Motor neuron (in vitro differentiated cells): ENCODE data around the gene CYRIA. TPM values are rescaled to one million over a fixed set of nuclear protein-coding genes. Genes with fewer than 3 reads are reported as not detected.

ENCODE experiments used
- ATAC-seq, 8 experiments: fragments of 200-7000 bp; cut with Tn5 transposase; replicated peaks in 6 of 8; 2 replicates each; pipeline ENCODE4 v1.8.0; 2021; ENCODE audit warnings: mild to moderate bottlenecking in 8 of 8, moderate library complexity in 8 of 8
- H3K27ac ChIP-seq, 2 donors: fragments of 250-450 bp; sonication (Bioruptor Pico); 2 replicates each; pipeline ENCODE4 v1.9.0; 2021; ENCODE audit warnings: antibody characterized with exemption in 2 of 2, mild to moderate bottlenecking in 2 of 2, moderate library complexity in 1 of 2
- H3K4me1 ChIP-seq, 2 donors: fragments of 250-450 bp; sonication (Bioruptor Pico); replicated peaks in 1 of 2; 2 replicates each; pipeline ENCODE4 v1.6.1; 2021; ENCODE audit warnings: antibody characterized with exemption in 2 of 2, mild to moderate bottlenecking in 2 of 2, moderate library complexity in 1 of 2
- H3K4me3 ChIP-seq, 5 donors: fragments of 250-450 bp; sonication (Bioruptor Pico); 2 replicates each; pipeline ENCODE4 v1.9.0; 2021; ENCODE audit warnings: antibody characterized with exemption in 5 of 5, mild to moderate bottlenecking in 5 of 5, moderate library complexity in 4 of 5
- WGBS, 10 experiments: fragments of 450-650 bp; shearing (Covaris generic); methylation state at CpG; one replicate each; pipeline ENCODE4 v1.0.0; 2022; 5-methylcytosine and 5-hydroxymethylcytosine counted together
- in situ Hi-C, 9 experiments: fragments of 400-800 bp; cut with MboI; loops; one replicate each; pipeline ENCODE4 v1.15.0; 2021; ENCODE audit warnings: low sequenced_read_pairs in 9 of 9, low pct_unique_long_range_greater_than_20kb in 2 of 9; ENCODE audit not compliant: unreplicated experiment in 9 of 9
- total RNA-seq, 8 experiments: library from RNA; unstranded; fragments of 300-600 nt; gene quantifications; 2 replicates each; pipeline versions ENCODE4 v1.2.3 to v1.2.4, GENCODE V29; 2022

Gene CYRIA
- total RNA-seq, 8 experiments from 2014 or later = 0.99 to 19.1 (median 16.3) TPM; not detected in 2

GRCh38 chr2:16629770-16630169 lies 35.9 kb downstream of the CYRIA start:
- Histone ChIP-seq H3K4me3 (no peak overlapping the region), H3K4me1 (peaks cover 33 to 37% of the 10 kb centered on the region in 2 donors), H3K27ac (no peak overlapping the region)
- ATAC-seq = no peak
- in situ Hi-C loops = loop anchor here in 1 of 9 experiments (10.0 kb wide), 1 partner anchor 985 kb away; no protein-coding TSS in a partner anchor
- 0 to 100% (median 95%) methylated on average over 1 to 4 of the region's 6 CpGs; no CpG with 5 or more reads in 2 of the 10 experiments for WGBS, 10 experiments

- Histone ChIP-seq H3K27ac (no peak overlapping the region), H3K4me1 (peaks cover 40 to 45% of the 10 kb centered on the region in 2 donors), H3K4me3 (no peak overlapping the region)
- no peak for ATAC-seq
- in situ Hi-C loops = loop anchor here in 1 of 9 experiments (10.0 kb wide), 1 partner anchor 984 kb away; no protein-coding TSS in a partner anchor
- WGBS, 10 experiments = 17 to 92% (median 43%) methylated on average over 1 to 2 of the region's 5 CpGs; no CpG with 5 or more reads in 5 of the 10 experiments
Observed at GRCh38 chr2:16629044-16629443, 36.6 kb downstream of the CYRIA start.

GRCh38 chr2:16628314-16628713 lies 37.3 kb downstream of the CYRIA start:
- 0 to 100% (median 83%) methylated on average over 1 to 6 of the region's 6 CpGs; no CpG with 5 or more reads in 1 of the 10 experiments for WGBS, 10 experiments
- in situ Hi-C loops = loop anchor here in 1 of 9 experiments (10.0 kb wide), 1 partner anchor 984 kb away; no protein-coding TSS in a partner anchor
- Histone ChIP-seq H3K4me1 (peaks cover 35 to 47% of the 10 kb centered on the region in 2 donors), H3K27ac (no peak overlapping the region), H3K4me3 (no peak overlapping the region)
- ATAC-seq = no peak

GRCh38 chr2:16626997-16627605 lies 38.5 kb downstream of the CYRIA start:
- no peak for ATAC-seq

GRCh38 chr2:16626497-16626896 lies 39.1 kb downstream of the CYRIA start:
- Histone ChIP-seq H3K27ac (no peak overlapping the region), H3K4me1 (peaks cover 18 to 31% of the 10 kb centered on the region in 2 donors), H3K4me3 (no peak overlapping the region)
- WGBS, 10 experiments = 21 to 100% (median 90%) methylated on average over 1 to 2 of the region's 3 CpGs; no CpG with 5 or more reads in 6 of the 10 experiments
- ATAC-seq = peak in 6 of 8 experiments; percentile 16 to 54 (median 28)
- in situ Hi-C loops = loop anchor here in 1 of 9 experiments (10.0 kb wide), 1 partner anchor 982 kb away; no protein-coding TSS in a partner anchor

More at GRCh38 chr2:16626997-16627605, 38.5 kb downstream of the CYRIA start:
- Histone ChIP-seq H3K27ac (no peak overlapping the region), H3K4me3 (no peak overlapping the region), H3K4me1 (peaks cover 23 to 36% of the 10 kb centered on the region in 2 donors)
- in situ Hi-C loops = loop anchor here in 1 of 9 experiments (10.0 kb wide), 1 partner anchor 982 kb away; no protein-coding TSS in a partner anchor
- WGBS, 10 experiments = 60 to 89% (median 80%) methylated on average over 1 to 3 of the region's 6 CpGs; no CpG with 5 or more reads in 5 of the 10 experiments

- ATAC-seq = no peak
- in situ Hi-C loops = loop anchor here in 1 of 9 experiments (10.0 kb wide), 1 partner anchor 981 kb away; no protein-coding TSS in a partner anchor
- no peak overlapping the region for H3K4me3 ChIP-seq
- WGBS, 10 experiments = 94 to 100% methylated on average over 1 to 2 of the region's 2 CpGs; no CpG with 5 or more reads in 8 of the 10 experiments
- peaks cover 18 to 31% of the 10 kb centered on the region in 2 donors for H3K4me1 ChIP-seq
- no peak overlapping the region for H3K27ac ChIP-seq
Observed at GRCh38 chr2:16625759-16626158, 39.9 kb downstream of the CYRIA start.

GRCh38 chr2:16625201-16625729 lies 40.4 kb downstream of the CYRIA start:
- WGBS, 10 experiments = 75 to 100% methylated on average over 2 of the region's 5 CpGs; no CpG with 5 or more reads in 8 of the 10 experiments

GRCh38 chr2:16624436-16624780 lies 41.2 kb downstream of the CYRIA start:
- WGBS, 10 experiments = 0 to 71% (median 40%) methylated on average over 1 of the region's 1 CpG; no CpG with 5 or more reads in 3 of the 10 experiments
- Histone ChIP-seq H3K4me1 (peaks cover 18 to 31% of the 10 kb centered on the region in 2 donors), H3K27ac (no peak overlapping the region), H3K4me3 (no peak overlapping the region)
- ATAC-seq = no peak
- in situ Hi-C loops = loop anchor here in 4 of 9 experiments (10.0 to 25.0 kb wide), 3 partner anchors 687 to 987 kb away; partner anchors contain the start of gene MYCN (in 2 of the 4)

More at GRCh38 chr2:16625201-16625729, 40.4 kb downstream of the CYRIA start:
- peaks cover 18 to 31% of the 10 kb centered on the region in 2 donors for H3K4me1 ChIP-seq
- no peak overlapping the region for H3K27ac ChIP-seq
- in situ Hi-C loops = loop anchor here in 1 of 9 experiments (10.0 kb wide), 1 partner anchor 980 kb away; no protein-coding TSS in a partner anchor
- ATAC-seq = peak in 2 of 8 experiments; percentile 11 to 32
- H3K4me3 ChIP-seq = no peak overlapping the region

- in situ Hi-C loops = loop anchor here in 4 of 9 experiments (10.0 to 25.0 kb wide), 3 partner anchors 686 to 986 kb away; partner anchors contain the start of gene MYCN (in 2 of the 4)
- no peak for ATAC-seq
- Histone ChIP-seq H3K27ac (no peak overlapping the region), H3K4me3 (no peak overlapping the region), H3K4me1 (peaks cover 18 to 25% of the 10 kb centered on the region in 2 donors)
- 31 to 100% (median 93%) methylated on average over 1 to 5 of the region's 5 CpGs for WGBS, 10 experiments
Observed at GRCh38 chr2:16623564-16624435, 41.8 kb downstream of the CYRIA start.

- Histone ChIP-seq H3K4me3 (no peak overlapping the region), H3K4me1 (peaks cover 18 to 21% of the 10 kb centered on the region in 2 donors), H3K27ac (no peak overlapping the region)
- 80 to 100% (median 95%) methylated on average over 1 to 6 of the region's 6 CpGs; no CpG with 5 or more reads in 4 of the 10 experiments for WGBS, 10 experiments
- ATAC-seq = no peak
- in situ Hi-C loops = loop anchor here in 4 of 9 experiments (10.0 to 25.0 kb wide), 3 partner anchors 686 to 986 kb away; partner anchors contain the start of gene MYCN (in 2 of the 4)
Observed at GRCh38 chr2:16623031-16623430, 42.6 kb downstream of the CYRIA start.

- ATAC-seq = no peak
- H3K4me3 ChIP-seq = no peak overlapping the region
- 56 to 100% (median 85%) methylated on average over 1 to 4 of the region's 4 CpGs for WGBS, 10 experiments
- in situ Hi-C loops = loop anchor here in 4 of 9 experiments (10.0 to 25.0 kb wide), 3 partner anchors 685 to 985 kb away; partner anchors contain the start of gene MYCN (in 2 of the 4)
- H3K27ac ChIP-seq = no peak overlapping the region
- H3K4me1 ChIP-seq = peaks cover 18 to 21% of the 10 kb centered on the region in 2 donors
Observed at GRCh38 chr2:16622399-16622968, 43.1 kb downstream of the CYRIA start.

- Histone ChIP-seq H3K27ac (no peak overlapping the region), H3K4me3 (no peak overlapping the region), H3K4me1 (peaks cover 18 to 19% of the 10 kb centered on the region in 2 donors)
- in situ Hi-C loops = loop anchor here in 4 of 9 experiments (10.0 to 25.0 kb wide), 3 partner anchors 684 to 984 kb away; partner anchors contain the start of gene MYCN (in 2 of the 4)
- 0 to 100% (median 82%) methylated on average over 1 to 4 of the region's 4 CpGs; no CpG with 5 or more reads in 2 of the 10 experiments for WGBS, 10 experiments
- no peak for ATAC-seq
Observed at GRCh38 chr2:16621316-16621715, 44.3 kb downstream of the CYRIA start.
